Colonic mucosa (tissue), 4 donors: Measurements from ENCODE around the gene SREBF1. TPM values are rescaled to one million over a fixed set of nuclear protein-coding genes. Genes with fewer than 3 reads are reported as not detected.

Experiments used
- DNase-seq: peaks from one replicate; pipeline ENCODE4 v3.0.0-alpha.2; 2020
- H3K27ac ChIP-seq: fragments of 200-600 bp; one replicate; pipeline ENCODE4 v1.8.0; 2021
- H3K27me3 ChIP-seq: fragments of 200-600 bp; one replicate; pipeline ENCODE4 v1.8.0; 2021
- H3K36me3 ChIP-seq: fragments of 200-600 bp; one replicate; pipeline ENCODE4 v1.8.0; 2021
- H3K4me1 ChIP-seq: fragments of 200-600 bp; one replicate; pipeline ENCODE4 v1.8.0; 2021; ENCODE audit warnings: mild to moderate bottlenecking
- H3K4me3 ChIP-seq: fragments of 200-600 bp; one replicate; pipeline ENCODE4 v1.8.0; 2021
- H3K9ac ChIP-seq, 2 donors: one replicate each; pipeline ENCODE4 v1.7.0; 2013; ENCODE audit warnings: control low read depth in 2 of 2, low read depth in 2 of 2, low read length in 2 of 2
- H3K9me3 ChIP-seq: fragments of 200-600 bp; one replicate; pipeline ENCODE4 v1.8.0; 2021
- intact Hi-C: fragments of 100-400 bp; cut with DNase I; formaldehyde crosslinking; loops from one replicate; pipeline ENCODE4 v1.14.1; 2022
- total RNA-seq, 2 donors: library from RNA; stranded (reverse); fragmentation: NEBNext Ultra II Directional in 1 of 2; extraction: Animal tissue kit (Norgen Biotek cat#: 25700) in 1 of 2; gene quantifications; one replicate each; pipeline ENCODE4 v1.2.1, GENCODE V29; 2021
- TF ChIP-seq, protein P1 (sequence below): fragments of 200-600 bp; IDR thresholded peaks from one replicate; pipeline ENCODE4 v1.8.0; 2022; ENCODE audit warnings: antibody characterized with exemption, mild to moderate bottlenecking
- donor health status: healthy.
- donor health status: DM: no; HTN: no; CAD: no.
- donor health status: DM: no; HTN: no; CAD: no.

The SREBF1 gene
- total RNA-seq, 2 donors from 2014 or later: 170 to 174 TPM

DNA sequence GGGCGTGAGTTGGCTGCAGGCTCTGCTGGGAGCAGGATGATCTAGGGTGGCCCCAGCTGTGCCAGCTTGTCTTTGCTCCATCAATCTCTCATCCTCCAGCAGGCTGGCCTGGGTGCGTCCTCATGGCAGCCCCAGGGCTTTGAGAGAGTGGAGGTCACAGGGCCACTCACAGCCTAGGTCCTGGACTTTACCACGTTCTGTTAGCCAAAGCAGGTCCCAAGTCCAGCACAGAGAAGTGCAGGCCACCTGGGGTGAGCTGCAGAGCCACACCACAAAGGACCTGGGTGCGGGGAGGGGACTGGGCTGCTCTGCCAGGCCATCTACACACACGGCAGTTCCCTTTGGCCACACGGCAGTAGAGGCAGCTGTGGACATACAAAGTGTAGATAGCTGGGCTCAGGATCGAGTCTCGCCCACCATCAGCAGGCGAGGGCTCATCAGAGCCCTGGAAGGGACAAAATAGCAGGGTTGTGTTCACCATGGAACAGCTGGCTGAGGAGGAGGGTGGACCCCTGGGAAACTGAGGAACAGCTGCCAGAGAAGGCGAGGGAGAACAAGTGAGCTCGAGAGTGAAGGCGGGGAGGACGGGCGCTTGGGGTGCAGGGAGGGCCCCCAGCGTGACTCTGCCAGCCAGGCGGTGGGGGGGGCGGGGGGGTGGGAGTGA is 30.0 kb downstream of the SREBF1 start:
- Histone ChIP-seq H3K4me1 (no peaks in the 10 kb centered on the region), H3K9me3 (no peaks in the 10 kb centered on the region), H3K4me3 (no peak overlapping the region), H3K27ac (no peak overlapping the region), H3K27me3 (no peaks in the 10 kb centered on the region), H3K36me3 (no peaks in the 10 kb centered on the region), H3K9ac (no peak overlapping the region)
- intact Hi-C loops: no loop called here
- TF ChIP-seq, protein P1, sequence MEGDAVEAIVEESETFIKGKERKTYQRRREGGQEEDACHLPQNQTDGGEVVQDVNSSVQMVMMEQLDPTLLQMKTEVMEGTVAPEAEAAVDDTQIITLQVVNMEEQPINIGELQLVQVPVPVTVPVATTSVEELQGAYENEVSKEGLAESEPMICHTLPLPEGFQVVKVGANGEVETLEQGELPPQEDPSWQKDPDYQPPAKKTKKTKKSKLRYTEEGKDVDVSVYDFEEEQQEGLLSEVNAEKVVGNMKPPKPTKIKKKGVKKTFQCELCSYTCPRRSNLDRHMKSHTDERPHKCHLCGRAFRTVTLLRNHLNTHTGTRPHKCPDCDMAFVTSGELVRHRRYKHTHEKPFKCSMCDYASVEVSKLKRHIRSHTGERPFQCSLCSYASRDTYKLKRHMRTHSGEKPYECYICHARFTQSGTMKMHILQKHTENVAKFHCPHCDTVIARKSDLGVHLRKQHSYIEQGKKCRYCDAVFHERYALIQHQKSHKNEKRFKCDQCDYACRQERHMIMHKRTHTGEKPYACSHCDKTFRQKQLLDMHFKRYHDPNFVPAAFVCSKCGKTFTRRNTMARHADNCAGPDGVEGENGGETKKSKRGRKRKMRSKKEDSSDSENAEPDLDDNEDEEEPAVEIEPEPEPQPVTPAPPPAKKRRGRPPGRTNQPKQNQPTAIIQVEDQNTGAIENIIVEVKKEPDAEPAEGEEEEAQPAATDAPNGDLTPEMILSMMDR: no peak
- DNase-seq: no peak

DNA sequence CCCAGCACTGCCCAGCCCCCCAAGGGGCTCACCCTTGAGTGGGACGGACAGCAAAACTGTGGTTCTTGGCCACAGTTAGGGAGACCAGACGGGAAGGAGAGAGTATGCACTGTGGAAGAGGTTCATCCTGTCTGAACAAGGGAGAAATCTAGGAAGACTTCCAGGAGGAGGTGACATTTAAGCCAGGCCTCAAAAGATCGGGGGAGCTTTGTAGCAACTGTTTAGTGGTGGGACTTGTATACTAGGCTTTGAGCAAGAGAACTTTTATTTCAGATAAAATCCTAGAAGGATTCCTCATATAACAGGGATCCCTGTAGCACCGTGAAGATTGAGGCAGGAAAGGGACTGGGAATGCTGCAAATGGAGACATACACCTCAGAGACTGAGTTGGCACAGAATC is 30.8 kb downstream of the SREBF1 start:
- H3K27me3 ChIP-seq: no peaks in the 10 kb centered on the region
- no peaks in the 10 kb centered on the region for H3K36me3 ChIP-seq
- no peaks in the 10 kb centered on the region for H3K4me1 ChIP-seq
- TF ChIP-seq, protein P1: no peak
- intact Hi-C loops: no loop called here
- DNase-seq: no peak
- no peak overlapping the region for H3K27ac ChIP-seq
- H3K9ac ChIP-seq: no peak overlapping the region
- no peaks in the 10 kb centered on the region for H3K9me3 ChIP-seq
- H3K4me3 ChIP-seq: no peak overlapping the region

DNA sequence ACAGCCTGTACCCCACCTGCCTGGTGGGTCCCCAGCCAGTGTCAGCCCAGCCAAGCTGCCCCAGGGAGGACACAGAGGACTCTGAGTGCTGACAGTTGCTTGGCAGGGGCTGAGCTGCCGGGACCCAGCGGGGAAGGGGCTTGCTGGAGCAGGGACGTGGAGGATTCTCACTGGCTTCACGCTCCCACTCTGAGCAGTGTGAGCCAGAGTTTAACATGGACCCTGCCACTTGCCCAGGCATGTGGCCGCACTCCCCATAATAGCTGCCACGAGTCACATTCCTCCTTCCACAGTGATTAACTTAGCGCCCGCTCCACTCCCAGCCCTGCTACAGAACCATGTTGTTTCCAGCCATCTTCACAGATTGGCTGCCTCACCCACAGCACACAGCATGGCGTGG is 31.2 kb downstream of the SREBF1 start:
- no peaks in the 10 kb centered on the region for H3K36me3 ChIP-seq

DNA sequence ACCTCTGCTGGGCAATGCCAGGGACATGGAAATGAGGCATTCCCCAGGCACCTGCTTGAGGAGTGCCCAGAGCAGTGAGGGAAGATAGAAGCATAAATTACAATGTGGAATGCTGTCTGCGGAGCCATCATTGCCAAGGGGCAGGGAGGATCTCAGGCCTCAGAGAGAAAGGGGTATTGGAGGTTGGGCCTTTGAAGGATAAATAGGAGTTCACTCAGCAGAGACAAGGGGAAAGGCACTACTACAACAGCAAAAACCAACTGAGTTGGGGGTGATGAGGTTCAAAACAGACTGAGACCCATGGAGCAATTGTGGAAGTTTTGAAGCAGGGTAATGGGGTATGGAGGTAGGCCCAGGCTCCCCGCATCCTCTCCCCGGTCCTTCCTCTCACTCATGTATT is 32.8 kb downstream of the SREBF1 start:
- Histone ChIP-seq H3K9me3 (no peaks in the 10 kb centered on the region), H3K4me1 (no peaks in the 10 kb centered on the region), H3K27me3 (no peaks in the 10 kb centered on the region), H3K36me3 (no peaks in the 10 kb centered on the region), H3K27ac (no peak overlapping the region), H3K4me3 (no peak overlapping the region), H3K9ac (peak overlapping the region in 1 of 2 donors; percentile 9)
- no peak for DNase-seq
- TF ChIP-seq, protein P1: no peak
- intact Hi-C loops: no loop called here

More for the DNA sequence above, 31.2 kb downstream of the SREBF1 start:
- H3K4me1 ChIP-seq: no peaks in the 10 kb centered on the region
- intact Hi-C loops: no loop called here
- H3K27me3 ChIP-seq: no peaks in the 10 kb centered on the region
- no peak for DNase-seq
- H3K9ac ChIP-seq: no peak overlapping the region
- no peaks in the 10 kb centered on the region for H3K9me3 ChIP-seq
- no peak overlapping the region for H3K4me3 ChIP-seq
- no peak overlapping the region for H3K27ac ChIP-seq
- TF ChIP-seq, protein P1: no peak

DNA sequence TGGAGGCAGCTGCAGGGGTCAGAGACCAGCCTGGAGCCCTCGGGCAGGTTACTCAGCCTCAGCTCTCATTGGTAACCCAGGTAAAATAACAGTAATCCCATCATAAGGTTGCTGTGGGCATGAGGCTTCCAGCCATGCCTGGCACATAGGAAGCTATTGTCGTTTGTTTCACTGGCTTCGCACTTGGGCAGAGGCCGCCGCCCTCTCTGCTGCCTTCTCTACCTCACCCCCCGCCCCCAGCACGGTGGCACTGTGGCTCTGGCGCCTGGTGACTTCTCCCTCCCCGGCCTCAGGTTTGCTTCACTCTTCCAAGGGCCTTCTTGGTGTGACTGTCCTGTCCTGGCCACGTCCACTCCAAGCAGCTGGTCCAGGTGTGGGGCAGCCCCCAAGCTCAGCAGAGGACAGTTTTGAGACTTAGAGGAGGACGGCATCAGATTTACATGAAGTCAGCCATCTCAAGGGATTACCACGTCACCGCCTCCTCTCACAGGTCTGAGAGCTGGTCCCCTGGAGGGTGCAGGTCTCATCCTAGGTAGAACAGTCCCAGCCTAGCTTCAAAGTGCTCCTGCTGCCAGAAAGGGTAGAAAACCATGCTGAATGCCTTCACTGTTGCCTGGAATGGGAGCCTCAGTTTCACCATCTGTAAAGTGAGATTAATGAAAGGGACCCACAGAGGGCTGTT is 34.8 kb downstream of the SREBF1 start:
- H3K36me3 ChIP-seq: no peaks in the 10 kb centered on the region
- H3K9me3 ChIP-seq: no peaks in the 10 kb centered on the region
- TF ChIP-seq, protein P1: no peak
- H3K9ac ChIP-seq: no peak overlapping the region
- no peaks in the 10 kb centered on the region for H3K4me1 ChIP-seq
- DNase-seq: no peak
- no peak overlapping the region for H3K4me3 ChIP-seq
- no peak overlapping the region for H3K27ac ChIP-seq
- intact Hi-C loops: no loop called here
- no peaks in the 10 kb centered on the region for H3K27me3 ChIP-seq
